T-helper 1 cell treated with Interleukin-12 subunit alpha and Interleukin-12 subunit beta and Interleukin-4 antibody, amounts not matched to agents 30 μg/mL and 1 μg/mL, for 36 hours (primary cell): ENCODE measurements around the gene FAM219A.

Experiments used
- H3K27ac Mint-ChIP-seq: one replicate; pipeline ENCODE4 v1.8.0; 2021; ENCODE audit warnings: mild to moderate bottlenecking, mixed read lengths
- H3K27me3 Mint-ChIP-seq: one replicate; pipeline ENCODE4 v1.8.0; 2021; ENCODE audit warnings: low read depth, mixed read lengths
- H3K36me3 Mint-ChIP-seq: one replicate; pipeline ENCODE4 v1.8.0; 2021; ENCODE audit warnings: low read depth, mixed read lengths
- H3K4me1 Mint-ChIP-seq: one replicate; pipeline ENCODE4 v1.8.0; 2021; ENCODE audit warnings: low read depth, mixed read lengths
- H3K4me3 Mint-ChIP-seq: one replicate; pipeline ENCODE4 v1.8.0; 2021; ENCODE audit warnings: mild to moderate bottlenecking, moderate library complexity, mixed read lengths
- H3K9me3 Mint-ChIP-seq: one replicate; pipeline ENCODE4 v1.8.0; 2021; ENCODE audit warnings: mixed read lengths

Gene FAM219A

DNA sequence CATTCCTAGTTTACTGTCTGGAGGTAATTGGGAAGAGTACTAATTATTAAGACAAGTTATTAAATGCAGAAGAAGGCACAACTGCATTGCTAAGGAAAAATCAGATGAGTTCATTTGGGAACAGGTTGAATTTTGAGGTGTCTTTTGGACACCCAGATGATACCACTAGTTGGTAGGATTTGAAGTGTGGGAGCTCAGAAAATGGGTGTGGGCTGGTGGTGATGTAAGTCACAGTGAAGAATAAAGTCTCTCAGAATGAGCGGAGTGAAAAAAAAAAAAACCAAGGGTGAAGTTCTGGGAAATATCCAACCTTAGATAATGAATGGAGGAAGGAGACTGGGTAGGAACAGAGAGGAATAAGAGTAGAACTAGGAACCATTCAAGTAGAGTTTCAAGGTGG lies 46.0 kb downstream of the FAM219A start:
- Mint-ChIP-seq H3K27me3 (no peaks in the 10 kb centered on the region), H3K9me3 (no peaks in the 10 kb centered on the region), H3K4me1 (no peaks in the 10 kb centered on the region), H3K27ac (no peak overlapping the region), H3K4me3 (no peak overlapping the region), H3K36me3 (no peaks in the 10 kb centered on the region)

DNA sequence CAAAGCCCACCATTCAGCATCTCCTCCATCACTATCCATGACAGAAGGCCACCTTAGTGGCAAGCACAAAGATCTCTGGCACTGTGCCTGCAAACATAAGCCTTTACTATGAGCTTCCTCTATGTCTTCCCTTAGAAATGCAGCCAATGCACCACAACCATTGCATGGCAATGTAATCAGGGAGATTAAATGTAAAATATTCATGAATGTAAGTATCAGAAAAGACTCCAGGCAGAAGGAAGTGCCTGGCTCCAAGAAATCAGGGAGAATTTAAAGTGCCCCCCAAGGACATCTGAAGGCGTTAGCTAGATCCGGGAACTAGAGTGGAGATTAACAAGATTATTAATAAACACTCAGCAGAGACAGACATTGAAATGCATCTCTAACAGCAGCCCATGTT lies 49.2 kb downstream of the FAM219A start:
- Mint-ChIP-seq H3K36me3 (peaks cover under 1% of the 10 kb centered on the region), H3K27me3 (no peaks in the 10 kb centered on the region), H3K27ac (no peak overlapping the region), H3K4me3 (no peak overlapping the region), H3K4me1 (no peaks in the 10 kb centered on the region), H3K9me3 (no peaks in the 10 kb centered on the region)

DNA sequence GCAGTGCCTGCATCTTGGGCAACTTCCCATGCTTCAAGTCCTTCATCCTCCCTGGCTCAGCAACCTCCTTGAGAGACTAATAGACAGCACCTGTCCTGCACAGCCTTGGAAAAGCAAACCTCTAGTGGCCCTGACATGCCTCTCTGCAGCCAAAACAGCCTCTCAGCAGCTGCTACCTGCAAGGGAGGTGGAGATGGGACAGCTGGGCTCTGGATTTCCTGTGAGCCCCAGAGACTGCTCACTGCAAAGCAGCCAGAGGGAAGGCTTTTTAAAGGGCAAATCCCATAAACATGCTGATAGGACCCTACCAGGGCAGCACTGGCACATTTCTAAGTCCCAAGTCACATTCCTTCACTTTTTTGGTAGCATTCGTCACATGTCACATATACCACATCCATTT lies 50.2 kb downstream of the FAM219A start:
- H3K4me1 Mint-ChIP-seq: no peaks in the 10 kb centered on the region
- H3K4me3 Mint-ChIP-seq: no peak overlapping the region
- no peaks in the 10 kb centered on the region for H3K9me3 Mint-ChIP-seq
- H3K27ac Mint-ChIP-seq: no peak overlapping the region
- no peaks in the 10 kb centered on the region for H3K27me3 Mint-ChIP-seq
- peaks cover 5% of the 10 kb centered on the region for H3K36me3 Mint-ChIP-seq

GRCh38 chr9:34406219-34406618 lies 52.2 kb downstream of the FAM219A start:
- Mint-ChIP-seq H3K4me1 (no peaks in the 10 kb centered on the region), H3K27ac (no peak overlapping the region), H3K36me3 (peaks cover 5% of the 10 kb centered on the region), H3K4me3 (no peak overlapping the region), H3K9me3 (no peaks in the 10 kb centered on the region), H3K27me3 (no peaks in the 10 kb centered on the region)

DNA sequence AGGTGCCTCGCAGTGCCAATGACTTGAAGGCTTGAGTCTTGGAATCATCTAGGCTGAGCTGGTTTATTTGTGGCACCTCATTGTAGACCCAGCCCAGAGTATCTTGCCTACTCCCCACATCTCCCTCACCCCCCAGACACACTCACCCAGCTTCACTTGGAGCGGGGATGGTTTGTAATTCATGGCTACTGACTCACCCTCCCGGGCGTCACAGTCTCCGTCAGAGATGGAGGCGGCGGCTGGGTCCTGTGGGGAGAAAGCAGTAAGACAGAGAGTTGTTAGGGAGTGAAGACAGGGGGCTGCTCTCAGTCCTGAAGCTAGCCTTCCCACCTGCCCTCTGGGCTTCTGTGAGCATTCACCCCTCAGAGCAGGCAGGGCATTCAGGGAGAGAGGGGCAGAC lies 52.7 kb downstream of the FAM219A start:
- Mint-ChIP-seq H3K4me3 (no peak overlapping the region), H3K9me3 (no peaks in the 10 kb centered on the region), H3K27me3 (no peaks in the 10 kb centered on the region), H3K36me3 (peaks cover 5% of the 10 kb centered on the region), H3K27ac (no peak overlapping the region), H3K4me1 (no peaks in the 10 kb centered on the region)

- no peak overlapping the region for H3K27ac Mint-ChIP-seq
Observed at GRCh38 chr9:34403554-34404380, 54.6 kb downstream of the FAM219A start.

GRCh38 chr9:34400686-34401602 lies 57.4 kb downstream of the FAM219A start:
- Mint-ChIP-seq H3K27ac (no peak overlapping the region), H3K9me3 (no peaks in the 10 kb centered on the region), H3K36me3 (peaks cover 7% of the 10 kb centered on the region), H3K4me1 (no peaks in the 10 kb centered on the region), H3K4me3 (no peak overlapping the region), H3K27me3 (no peaks in the 10 kb centered on the region)

More at GRCh38 chr9:34403554-34404380, 54.6 kb downstream of the FAM219A start:
- Mint-ChIP-seq H3K9me3 (no peaks in the 10 kb centered on the region), H3K27me3 (no peaks in the 10 kb centered on the region), H3K36me3 (peaks cover 7% of the 10 kb centered on the region), H3K4me1 (no peaks in the 10 kb centered on the region), H3K4me3 (no peak overlapping the region)

GRCh38 chr9:34400275-34400674 lies 58.1 kb downstream of the FAM219A start:
- Mint-ChIP-seq H3K4me1 (no peaks in the 10 kb centered on the region), H3K27ac (no peak overlapping the region), H3K9me3 (no peaks in the 10 kb centered on the region), H3K36me3 (peaks cover 7% of the 10 kb centered on the region), H3K27me3 (no peaks in the 10 kb centered on the region), H3K4me3 (no peak overlapping the region)

GRCh38 chr9:34399729-34400128 lies 58.6 kb downstream of the FAM219A start:
- H3K27ac Mint-ChIP-seq: no peak overlapping the region
- H3K4me1 Mint-ChIP-seq: no peaks in the 10 kb centered on the region
- H3K27me3 Mint-ChIP-seq: no peaks in the 10 kb centered on the region
- no peaks in the 10 kb centered on the region for H3K9me3 Mint-ChIP-seq
- no peak overlapping the region for H3K4me3 Mint-ChIP-seq
- H3K36me3 Mint-ChIP-seq: peaks cover 7% of the 10 kb centered on the region

DNA sequence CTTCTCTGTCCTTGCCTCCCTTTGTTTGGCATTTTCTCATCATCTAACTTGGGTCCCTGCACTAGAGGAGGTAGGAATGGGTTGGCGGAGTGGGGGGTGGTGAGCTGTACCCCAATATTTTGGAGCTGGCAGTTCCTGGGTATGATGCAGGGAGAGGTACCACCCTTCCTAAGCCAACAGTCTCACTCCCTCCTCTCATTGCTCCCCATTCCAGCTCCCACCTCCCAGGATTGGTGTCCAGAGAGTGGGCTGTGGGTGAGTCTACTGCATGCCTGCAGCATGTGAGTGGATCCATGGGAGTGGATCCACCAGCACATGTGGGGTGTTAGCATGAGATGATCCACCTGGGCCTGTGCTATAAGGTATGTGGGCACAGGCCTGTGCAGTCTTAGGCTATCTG lies 59.5 kb downstream of the FAM219A start:
- Mint-ChIP-seq H3K4me3 (no peak overlapping the region), H3K36me3 (peaks cover 4% of the 10 kb centered on the region), H3K4me1 (no peaks in the 10 kb centered on the region), H3K9me3 (no peaks in the 10 kb centered on the region), H3K27me3 (no peaks in the 10 kb centered on the region), H3K27ac (no peak overlapping the region)

DNA sequence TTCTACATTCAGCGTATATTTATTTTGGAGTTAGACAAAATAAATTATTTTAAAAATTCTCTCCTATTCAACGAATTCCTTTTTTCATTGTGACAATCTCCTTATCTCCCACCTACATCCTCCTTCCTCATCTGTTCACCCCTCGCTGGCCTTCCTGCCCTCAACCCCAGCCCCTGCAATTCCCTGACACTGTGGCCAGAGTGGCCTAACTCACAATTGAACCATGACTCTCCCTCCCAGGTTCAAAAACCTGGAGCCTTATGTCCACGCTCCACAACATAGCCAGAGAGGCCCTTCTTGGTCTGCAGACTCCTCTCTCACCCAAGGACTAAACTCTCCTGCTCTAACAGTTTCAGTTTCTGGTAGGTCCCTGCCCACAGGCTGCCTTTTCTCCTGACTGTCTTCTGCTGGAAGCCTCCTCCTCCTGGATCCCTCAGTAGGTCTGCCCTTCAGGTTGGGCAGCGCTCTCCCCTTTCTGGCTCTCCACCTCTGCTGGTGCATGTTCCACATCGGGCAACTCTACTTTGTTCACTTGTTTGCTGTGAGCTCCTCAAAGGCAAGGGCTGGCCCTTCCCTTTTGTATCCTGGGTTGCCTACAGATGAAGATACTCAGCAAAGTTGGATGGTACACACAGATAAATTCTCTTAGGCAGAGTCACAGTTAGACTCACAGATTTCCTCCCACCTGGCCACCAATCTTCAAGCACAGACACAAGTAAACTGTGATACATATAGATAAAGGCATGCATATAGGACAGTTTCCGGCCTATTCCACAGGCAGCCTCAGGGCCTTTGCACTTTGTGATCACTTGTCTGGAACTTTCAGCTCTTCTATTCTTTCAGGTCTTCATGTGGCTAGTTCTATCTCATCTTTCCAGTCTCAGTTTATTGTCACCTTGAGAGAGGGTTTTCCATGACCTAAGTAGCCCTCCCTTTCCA lies 61.8 kb downstream of the FAM219A start:
- no peaks in the 10 kb centered on the region for H3K4me1 Mint-ChIP-seq
- H3K27me3 Mint-ChIP-seq: peaks cover 11% of the 10 kb centered on the region
- no peak overlapping the region for H3K27ac Mint-ChIP-seq
- H3K36me3 Mint-ChIP-seq: peaks cover 2% of the 10 kb centered on the region
- no peak overlapping the region for H3K4me3 Mint-ChIP-seq
- H3K9me3 Mint-ChIP-seq: no peaks in the 10 kb centered on the region

DNA sequence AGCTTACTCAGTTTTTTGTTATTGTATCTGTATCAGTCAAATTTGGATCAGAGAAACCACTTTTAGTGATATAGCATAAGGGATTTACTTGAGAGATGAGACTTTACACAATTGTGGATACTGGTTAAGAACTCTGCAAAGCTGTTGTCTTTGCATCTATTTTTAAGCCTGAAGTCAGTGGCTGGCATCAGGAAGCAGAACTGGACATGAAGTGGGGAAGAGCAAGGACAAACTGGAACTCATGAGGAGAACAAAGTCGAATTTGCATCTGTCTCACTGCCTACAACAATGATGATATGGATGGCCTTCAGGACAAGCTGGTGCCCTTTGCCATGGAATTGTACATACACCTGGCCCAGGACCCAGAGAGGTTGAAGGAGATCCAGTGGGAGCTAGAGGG lies 65.9 kb downstream of the FAM219A start:
- Mint-ChIP-seq H3K27me3 (peaks cover 17% of the 10 kb centered on the region), H3K4me3 (no peak overlapping the region), H3K27ac (no peak overlapping the region)

GRCh38 chr9:34387239-34387638 lies 71.1 kb downstream of the FAM219A start:
- Mint-ChIP-seq H3K27ac (no peak overlapping the region), H3K9me3 (no peaks in the 10 kb centered on the region), H3K4me1 (peaks cover 3% of the 10 kb centered on the region), H3K27me3 (peaks cover 18% of the 10 kb centered on the region), H3K36me3 (no peaks in the 10 kb centered on the region), H3K4me3 (no peak overlapping the region)

More for the DNA sequence above, 65.9 kb downstream of the FAM219A start:
- no peaks in the 10 kb centered on the region for H3K4me1 Mint-ChIP-seq
- H3K9me3 Mint-ChIP-seq: no peaks in the 10 kb centered on the region
- H3K36me3 Mint-ChIP-seq: no peaks in the 10 kb centered on the region

- Mint-ChIP-seq H3K4me3 (no peak overlapping the region), H3K9me3 (no peaks in the 10 kb centered on the region), H3K27ac (no peak overlapping the region), H3K27me3 (peaks cover 18% of the 10 kb centered on the region), H3K4me1 (peaks cover 3% of the 10 kb centered on the region), H3K36me3 (no peaks in the 10 kb centered on the region)
Observed at GRCh38 chr9:34386656-34387055, 71.7 kb downstream of the FAM219A start.
